ENCODE results near the gene TSPAN3.

GRCh38 chr15:76996076-76996525, 74.8 kb downstream of the TSPAN3 start:
- TF ChIP-seq CTCF (IDR thresholded peaks at IDR 0.05) (no peak), POLR2A (IDR thresholded peaks at IDR 0.05) (no peak)
